Colon (tissue), 2 donors: ENCODE data around the gene B3GAT3.
"Not testable (repeated sequence)": the region's sequence is repeated elsewhere in the genome, so short reads cannot be mapped to it uniquely, and the experiment has no call there.

Source experiments
- FAIRE-seq: peaks from 2 replicates; lab custom pipeline; 2012; peaks lifted over from hg19 to GRCh38; lab: Jason Lieb, UNC
- donor health status: control.
- donor health status: control.

The B3GAT3 gene

GRCh38 chr11:62645946-62646824, 24.4 kb upstream of the B3GAT3 start, which contains the start of gene GANAB:
GANAB (minus strand) TSS chr11:62646613; CDS start chr11:62646599, 14 bp downstream.
- FAIRE-seq = peak; percentile 14

- no peak for FAIRE-seq
Observed at GRCh38 chr11:62645671-62645945, 23.8 kb upstream of the B3GAT3 start.

GRCh38 chr11:62644220-62644619, 22.4 kb upstream of the B3GAT3 start:
- FAIRE-seq = no peak

- no peak for FAIRE-seq
Observed at GRCh38 chr11:62632492-62632891, 10.7 kb upstream of the B3GAT3 start.

GRCh38 chr11:62627713-62628112, 5.9 kb upstream of the B3GAT3 start:
- no peak for FAIRE-seq

GRCh38 chr11:62622476-62623089, 797 bp upstream of the B3GAT3 start:
- no peak for FAIRE-seq

- no peak for FAIRE-seq
Observed at GRCh38 chr11:62621027-62621566, 689 bp downstream of the B3GAT3 start.

- FAIRE-seq = not testable (repeated sequence)
Observed at GRCh38 chr11:62616957-62617356, 4.8 kb downstream of the B3GAT3 start.

GRCh38 chr11:62615521-62615920, 6.3 kb downstream of the B3GAT3 start:
- FAIRE-seq = no peak

- no peak for FAIRE-seq
Observed at GRCh38 chr11:62614275-62614674, 7.5 kb downstream of the B3GAT3 start.

- FAIRE-seq = no peak
Observed at GRCh38 chr11:62613291-62613778, 8.5 kb downstream of the B3GAT3 start.

GRCh38 chr11:62612366-62613290, 9.2 kb downstream of the B3GAT3 start, which contains the start of the genes EML3 and ROM1:
EML3 (minus strand) TSS chr11:62612775; CDS start chr11:62612457, 318 bp downstream.
ROM1 (plus strand) TSS chr11:62613257; CDS start chr11:62613282, 25 bp downstream.
- FAIRE-seq = no peak

GRCh38 chr11:62611705-62612365, 10.0 kb downstream of the B3GAT3 start:
- no peak for FAIRE-seq

GRCh38 chr11:62610814-62611704, 10.7 kb downstream of the B3GAT3 start:
- FAIRE-seq = no peak

- no peak for FAIRE-seq
Observed at GRCh38 chr11:62610403-62610802, 11.4 kb downstream of the B3GAT3 start.

- FAIRE-seq = no peak
Observed at GRCh38 chr11:62608776-62609175, 13.0 kb downstream of the B3GAT3 start.

- FAIRE-seq = no peak
Observed at GRCh38 chr11:62607714-62608113, 14.1 kb downstream of the B3GAT3 start.

- no peak for FAIRE-seq
Observed at GRCh38 chr11:62605902-62606301, 15.9 kb downstream of the B3GAT3 start.

GRCh38 chr11:62605467-62605866, 16.3 kb downstream of the B3GAT3 start:
- no peak for FAIRE-seq

GRCh38 chr11:62604460-62605120, 17.2 kb downstream of the B3GAT3 start:
- FAIRE-seq = no peak
